GM19328 (cell line): ENCODE data around the gene ATP2B1.
A peak's percentile ranks its signal among the peaks of the same experiment; 100 is the strongest.
"Not testable (repeated sequence)": the region's sequence is repeated elsewhere in the genome, so short reads cannot be mapped to it uniquely, and the experiment has no call there.

Experiments
- ATAC-seq: cut with Tn5 transposase; IDR thresholded peaks from one replicate; pipeline ENCODE4 v1.9.1; 2021; ENCODE audit warnings: mild to moderate bottlenecking, moderate library complexity; ENCODE audit not compliant: unreplicated experiment

ATP2B1 gene

DNA sequence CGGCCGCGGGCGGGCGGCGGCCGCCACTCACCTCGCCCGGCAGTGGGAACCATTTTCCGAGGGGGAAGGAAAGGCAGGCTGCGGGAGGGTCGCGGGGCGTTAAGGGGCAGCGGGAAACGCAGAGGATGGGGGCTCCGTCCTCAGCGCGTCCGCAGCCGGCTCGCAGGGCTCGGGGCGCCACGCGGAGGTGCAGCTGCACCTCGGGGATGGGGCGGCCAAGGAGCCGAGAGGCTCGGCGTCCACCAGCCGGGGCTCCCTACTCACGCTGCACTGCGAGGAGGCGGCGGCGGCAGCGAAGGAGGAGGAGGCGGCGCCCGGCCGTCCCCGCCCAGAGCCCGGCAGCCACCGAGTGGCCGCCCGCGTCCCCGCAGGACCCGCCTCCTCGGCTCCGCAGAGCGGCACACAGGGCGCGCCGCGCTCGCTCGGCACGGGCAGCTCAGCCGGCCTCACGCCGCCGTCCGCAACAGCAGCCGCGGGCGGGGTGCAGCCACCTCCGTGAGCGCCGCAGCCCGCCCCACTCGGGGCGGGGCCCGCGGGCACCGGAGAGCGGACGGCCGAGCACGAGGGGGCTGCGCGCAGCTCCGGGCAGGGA is at the start of gene ATP2B1:
Gene ATP2B1 (minus strand): TSS at position 274 of the 592 bp plus-strand sequence. CDS start 52,952 bp downstream, outside the sequence.
- peak; percentile 53 for ATAC-seq

DNA sequence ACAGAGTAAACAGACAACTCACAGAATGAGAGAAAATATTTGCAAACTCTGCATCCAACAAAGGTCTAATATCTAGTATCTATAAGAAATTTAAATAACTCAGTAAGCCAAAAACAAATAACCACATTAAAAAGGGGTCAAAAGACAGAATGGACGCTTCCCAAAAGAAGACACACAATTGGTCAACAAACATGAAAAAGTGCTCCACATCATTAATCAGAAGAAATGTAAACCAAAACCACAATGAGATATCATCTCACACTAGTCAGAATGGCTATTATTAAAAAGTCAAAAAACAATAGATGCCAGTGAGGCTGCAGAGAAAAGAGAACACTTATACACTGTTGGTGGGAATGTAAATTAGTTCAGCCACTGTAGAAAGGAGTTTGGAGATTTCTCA is 49.3 kb upstream of the ATP2B1 start:
- ATAC-seq: not testable (repeated sequence)

DNA sequence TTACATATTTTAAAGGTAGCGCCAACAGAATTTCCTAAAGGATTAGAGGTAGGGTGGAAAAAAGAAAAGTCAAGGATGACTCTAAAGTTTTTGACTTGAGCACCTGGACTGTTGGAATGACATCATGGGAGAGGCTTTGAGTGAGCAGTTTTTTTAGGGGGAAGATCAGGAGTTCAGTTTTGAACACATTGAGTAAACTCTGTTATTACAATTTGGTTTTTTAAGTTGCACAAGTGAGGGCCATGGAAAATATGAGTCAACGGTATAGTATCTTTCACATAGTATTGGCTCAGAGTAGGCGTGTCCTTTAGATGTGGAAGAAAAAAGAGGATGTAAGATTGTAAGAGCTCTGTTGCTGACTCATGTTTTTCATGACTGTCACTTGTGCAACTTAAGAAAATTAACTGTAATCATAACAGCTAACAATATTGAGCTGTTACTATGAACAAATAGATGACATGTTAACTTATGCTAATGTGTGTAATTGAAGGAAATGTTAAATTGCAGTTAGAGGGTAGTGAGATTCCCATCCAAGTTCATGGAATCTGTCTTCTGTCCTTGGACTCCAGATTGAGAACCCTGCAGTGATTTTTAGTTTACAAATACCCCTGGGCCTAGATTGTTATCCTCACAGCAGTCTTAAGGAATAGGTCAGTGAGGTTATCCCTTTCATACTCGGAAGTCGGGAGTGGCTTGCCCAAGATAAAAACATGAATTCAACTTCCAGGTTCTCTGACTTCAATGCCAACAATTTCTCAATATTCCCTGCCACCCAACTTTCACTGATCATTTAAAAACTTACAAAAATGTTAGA is 48.2 kb upstream of the ATP2B1 start:
- ATAC-seq: peak; percentile 86

DNA sequence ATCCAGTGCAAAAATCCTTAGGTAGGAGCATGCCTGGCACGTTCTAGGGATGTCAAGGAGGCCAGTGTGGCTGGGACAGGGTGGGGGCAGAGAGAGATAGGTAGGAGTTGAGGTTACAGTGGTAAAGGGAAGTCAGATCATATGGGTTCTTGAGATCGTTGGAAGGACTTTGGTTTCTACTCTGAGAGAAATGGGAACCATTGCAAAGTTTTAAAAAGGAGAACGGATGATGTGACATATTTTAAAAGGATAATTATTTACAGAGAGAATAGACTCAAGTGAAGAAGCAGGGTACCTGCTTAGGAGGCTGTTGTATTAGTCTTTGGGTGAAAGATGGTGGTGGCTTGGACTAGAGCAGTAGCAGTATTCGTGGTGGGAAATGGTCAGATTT is 47.6 kb upstream of the ATP2B1 start:
- peak; percentile 1 for ATAC-seq

- no peak for ATAC-seq
These were observed 45.4 kb upstream of the ATP2B1 start for GRCh38 chr12:89753997-89754396.

DNA sequence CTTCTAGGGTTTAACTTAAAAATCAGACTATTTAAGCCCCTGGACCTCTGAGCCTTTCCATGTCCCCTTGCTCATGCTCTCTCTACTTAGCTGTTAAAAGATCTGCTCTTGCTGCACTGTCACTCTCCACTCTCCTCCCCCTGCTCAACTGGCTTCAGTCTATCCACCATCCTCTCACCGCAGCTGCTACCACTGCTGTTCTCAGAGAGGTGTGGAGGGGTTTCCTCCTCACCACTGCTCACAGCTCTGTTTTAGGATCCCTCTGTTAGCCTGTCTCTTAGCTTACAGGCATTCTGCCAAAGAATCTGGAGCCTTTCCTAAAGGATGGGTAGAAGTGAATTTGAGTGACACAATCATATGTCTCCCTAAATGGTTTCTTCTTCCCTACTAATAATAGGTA is 43.7 kb upstream of the ATP2B1 start:
- peak; percentile 54 for ATAC-seq

DNA sequence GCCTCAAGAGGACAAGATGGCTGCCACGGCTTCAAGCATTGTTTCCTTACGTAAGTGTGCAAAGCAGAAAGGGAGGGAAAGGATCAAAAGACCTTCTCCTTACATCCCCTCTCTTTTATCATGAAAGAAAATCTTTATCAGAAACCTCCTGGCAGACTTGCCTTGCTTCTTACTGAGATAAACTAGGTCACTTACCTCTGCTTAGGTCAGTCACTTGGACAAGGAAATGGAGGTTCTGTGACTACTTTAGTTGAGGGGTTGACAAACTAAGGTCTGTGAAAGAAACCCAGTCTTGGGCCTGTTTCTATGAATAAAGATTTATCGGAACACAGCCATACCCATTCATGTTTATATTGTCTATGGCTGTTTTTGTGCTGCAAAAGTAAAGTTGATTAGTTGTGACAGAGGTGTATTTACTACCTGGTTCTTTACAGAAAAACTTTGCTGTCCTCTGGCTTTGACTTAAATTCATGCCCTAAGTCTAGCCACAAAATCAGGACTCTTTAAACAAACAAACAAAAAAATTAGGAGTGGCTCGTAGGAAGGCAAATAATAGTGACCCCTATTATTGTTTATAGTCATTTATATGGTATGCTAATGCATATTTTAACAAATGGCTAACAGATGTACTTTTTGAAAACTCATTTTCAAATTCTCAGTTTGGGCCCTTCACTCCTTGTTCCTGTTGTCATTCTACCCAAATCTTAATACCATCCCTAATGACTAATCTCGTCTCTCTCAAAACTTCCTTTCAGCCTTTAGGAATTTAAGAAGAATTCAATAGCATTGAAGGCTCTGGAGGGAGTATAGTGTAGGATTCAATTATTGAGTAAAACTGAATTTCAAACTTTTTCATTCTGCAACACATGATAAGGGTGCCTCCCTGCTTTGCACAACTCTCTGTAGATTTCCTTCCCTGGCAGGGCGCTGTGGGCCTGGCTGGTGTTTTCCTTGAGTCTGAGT is 42.0 kb upstream of the ATP2B1 start:
- no peak for ATAC-seq

- no peak for ATAC-seq
These were observed 40.2 kb upstream of the ATP2B1 start for GRCh38 chr12:89748791-89749190.

DNA sequence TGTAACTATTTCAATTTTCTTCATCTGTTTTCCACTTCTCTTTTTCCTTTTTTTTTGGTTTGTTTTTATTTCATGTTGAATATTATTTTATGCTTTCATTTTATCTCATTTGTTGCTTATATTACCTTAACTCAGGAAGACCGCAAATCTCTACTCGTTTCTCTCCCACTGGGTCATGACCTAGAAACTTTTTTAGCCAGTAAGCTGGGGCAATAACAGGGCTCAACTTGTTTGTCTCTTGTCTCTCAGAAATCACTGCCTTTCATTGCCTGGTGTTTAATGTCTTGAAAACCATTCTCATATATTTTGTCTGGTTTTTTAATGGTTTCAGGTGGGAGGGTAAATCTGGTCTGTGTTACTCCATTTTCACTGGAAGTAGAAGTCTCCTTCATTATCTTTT is 36.6 kb upstream of the ATP2B1 start:
- no peak for ATAC-seq

DNA sequence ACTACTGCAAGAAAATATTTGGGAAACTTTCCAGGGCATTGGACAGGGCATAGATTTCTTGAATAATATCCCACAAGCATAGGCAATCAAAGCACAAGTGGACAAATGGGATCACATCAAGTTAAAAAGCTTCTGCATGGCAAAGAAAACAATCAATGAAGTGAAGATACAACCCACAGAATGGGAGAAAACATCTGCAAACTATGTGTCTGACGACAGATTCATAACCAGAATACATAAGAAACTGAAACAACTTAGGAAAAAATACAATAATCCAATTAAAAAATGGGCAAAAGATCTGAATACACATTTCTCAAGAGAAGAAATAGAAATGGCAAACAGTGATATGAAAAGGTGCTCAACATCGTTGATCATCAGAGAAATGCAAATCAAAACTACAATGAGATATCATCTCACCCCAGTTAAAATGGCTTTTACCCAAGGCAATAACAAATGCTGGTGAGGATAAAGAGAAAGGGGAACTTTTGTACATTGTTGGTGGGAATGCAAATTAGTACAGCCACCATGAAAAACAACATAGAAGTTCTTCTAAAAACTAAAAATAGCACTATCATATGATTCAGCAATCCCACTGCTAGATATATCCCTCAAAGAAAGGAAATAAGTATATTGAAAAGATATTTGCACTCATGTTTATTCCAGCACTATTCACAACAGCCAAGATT is 33.8 kb upstream of the ATP2B1 start:
- ATAC-seq: no peak

DNA sequence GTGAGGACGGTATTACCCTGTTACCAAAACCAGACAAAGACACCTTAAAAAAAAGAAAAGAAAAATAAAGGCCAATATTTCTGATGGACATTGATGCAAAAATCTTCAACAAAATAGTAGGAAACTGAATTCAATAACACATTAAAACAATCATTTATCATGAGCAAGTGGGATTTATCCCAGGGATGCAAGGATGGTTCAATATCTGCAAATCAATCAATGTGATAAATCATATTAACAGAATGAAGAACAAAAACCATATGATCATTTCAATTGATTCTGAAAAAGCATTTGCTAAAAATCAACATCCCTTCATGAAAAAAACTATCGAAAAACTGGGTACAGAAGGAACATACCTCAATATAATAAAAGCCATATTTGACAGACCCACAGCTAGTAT is 32.3 kb upstream of the ATP2B1 start:
- ATAC-seq: no peak

GRCh38 chr12:89736995-89737394 is 28.4 kb upstream of the ATP2B1 start:
- no peak for ATAC-seq

DNA sequence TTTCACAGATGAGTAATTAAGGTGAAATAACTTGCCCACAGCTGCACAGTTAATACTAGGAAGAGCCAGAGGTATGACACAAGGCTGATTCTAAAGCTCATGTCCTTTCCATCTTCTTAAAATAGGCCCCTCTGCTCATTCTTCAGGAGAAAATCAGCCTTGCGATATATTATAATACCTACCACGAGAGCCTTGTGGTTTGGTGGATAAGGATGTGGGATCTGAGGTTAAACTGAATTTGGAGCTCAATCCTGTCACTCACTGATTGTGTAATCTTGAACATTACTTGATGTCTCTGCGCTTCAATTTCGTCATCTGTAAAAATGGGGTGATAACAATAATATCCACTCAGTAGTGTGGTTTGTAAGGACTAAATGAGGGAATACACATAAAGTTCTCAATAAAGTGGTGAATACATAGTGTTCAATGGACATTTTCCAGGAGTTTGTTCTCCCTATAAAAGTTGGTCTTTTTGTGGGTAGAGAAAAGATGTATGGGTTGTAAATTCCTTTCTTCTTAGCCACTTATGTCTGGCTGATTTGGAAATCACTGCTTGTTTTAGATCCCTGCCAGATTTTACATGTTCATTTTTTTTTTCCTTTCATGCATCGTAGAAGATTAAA is 25.1 kb upstream of the ATP2B1 start:
- ATAC-seq: no peak

- ATAC-seq: no peak
These were observed 23.9 kb upstream of the ATP2B1 start for GRCh38 chr12:89732522-89732921.

DNA sequence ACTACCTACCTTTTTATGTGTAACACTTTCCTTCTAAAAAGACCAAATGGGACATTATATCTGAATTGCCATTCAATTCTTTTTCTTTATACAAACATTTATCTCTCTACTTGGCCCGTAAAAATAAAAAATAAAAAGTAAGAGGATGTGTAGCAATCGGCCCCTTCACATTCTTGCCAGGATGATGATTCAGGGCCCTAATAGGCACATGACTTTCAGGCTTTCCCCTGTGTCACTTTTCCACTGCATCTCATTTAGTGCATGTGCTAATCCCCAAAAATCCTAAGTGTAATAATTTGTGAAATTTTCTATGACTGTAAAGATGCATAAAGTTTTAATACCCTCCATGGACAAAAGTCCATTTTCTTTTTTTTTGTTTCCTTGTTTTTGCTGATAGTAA is 23.0 kb upstream of the ATP2B1 start:
- ATAC-seq: no peak

DNA sequence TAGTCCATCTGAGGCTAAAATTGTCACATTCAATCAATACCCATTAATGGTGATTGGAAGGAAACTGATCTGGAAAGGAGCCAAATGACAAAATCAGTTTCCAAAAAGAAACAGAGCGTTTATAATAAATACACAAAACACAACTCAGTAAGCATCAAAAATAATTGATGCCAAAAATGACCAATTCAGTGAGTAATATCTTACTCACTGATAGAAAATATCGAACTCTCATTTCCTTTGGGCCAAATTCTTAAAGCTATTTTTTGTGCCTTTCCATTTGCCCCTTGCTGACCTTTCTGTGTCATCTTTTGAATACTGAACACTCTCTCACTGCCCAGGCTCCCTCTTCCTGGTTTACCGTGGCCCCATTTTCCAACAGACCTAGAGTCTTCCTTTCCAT is 22.5 kb upstream of the ATP2B1 start:
- no peak for ATAC-seq

DNA sequence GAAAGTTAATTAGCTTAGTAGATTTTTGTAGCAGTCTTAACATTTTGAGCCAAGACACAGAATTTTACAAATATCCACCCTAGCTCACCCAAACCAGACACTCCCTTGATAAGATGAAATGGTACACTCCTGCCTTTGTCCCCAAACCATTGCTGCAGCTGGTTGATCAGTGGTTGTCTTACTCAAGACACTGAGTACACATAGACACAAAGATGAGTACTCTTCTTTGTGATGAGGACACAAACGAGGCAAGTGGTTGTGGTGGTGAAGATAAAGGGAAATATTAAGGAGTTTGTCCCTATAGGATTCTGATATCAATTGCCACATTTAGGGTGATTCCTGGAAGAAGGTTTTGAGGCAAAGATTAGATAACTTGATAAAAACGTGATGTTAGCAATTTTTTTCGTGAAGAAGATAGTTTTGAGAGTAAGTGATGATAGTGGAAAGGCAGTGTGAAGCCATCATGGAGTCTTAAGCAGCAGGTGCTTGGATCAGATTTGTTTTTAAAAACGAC is 21.4 kb upstream of the ATP2B1 start:
- no peak for ATAC-seq

DNA sequence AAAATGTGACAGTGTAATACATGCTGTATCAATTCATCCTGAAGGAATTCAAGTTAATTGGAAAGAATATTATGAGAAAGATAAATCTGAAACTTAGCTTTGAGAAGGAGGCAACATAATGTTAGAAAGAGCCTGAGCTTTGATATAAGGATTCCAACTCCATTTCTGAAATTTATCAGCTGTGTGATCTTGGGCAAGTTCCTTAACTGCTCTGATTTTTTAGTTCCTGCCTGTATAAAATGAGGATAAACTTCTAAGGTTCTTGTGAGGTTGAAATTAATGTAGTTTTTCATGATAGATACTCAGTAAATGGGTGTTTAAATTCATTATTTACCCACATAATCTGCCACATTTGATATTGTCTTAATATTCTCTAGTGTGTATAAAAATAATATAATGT is 14.6 kb upstream of the ATP2B1 start:
- ATAC-seq: no peak

DNA sequence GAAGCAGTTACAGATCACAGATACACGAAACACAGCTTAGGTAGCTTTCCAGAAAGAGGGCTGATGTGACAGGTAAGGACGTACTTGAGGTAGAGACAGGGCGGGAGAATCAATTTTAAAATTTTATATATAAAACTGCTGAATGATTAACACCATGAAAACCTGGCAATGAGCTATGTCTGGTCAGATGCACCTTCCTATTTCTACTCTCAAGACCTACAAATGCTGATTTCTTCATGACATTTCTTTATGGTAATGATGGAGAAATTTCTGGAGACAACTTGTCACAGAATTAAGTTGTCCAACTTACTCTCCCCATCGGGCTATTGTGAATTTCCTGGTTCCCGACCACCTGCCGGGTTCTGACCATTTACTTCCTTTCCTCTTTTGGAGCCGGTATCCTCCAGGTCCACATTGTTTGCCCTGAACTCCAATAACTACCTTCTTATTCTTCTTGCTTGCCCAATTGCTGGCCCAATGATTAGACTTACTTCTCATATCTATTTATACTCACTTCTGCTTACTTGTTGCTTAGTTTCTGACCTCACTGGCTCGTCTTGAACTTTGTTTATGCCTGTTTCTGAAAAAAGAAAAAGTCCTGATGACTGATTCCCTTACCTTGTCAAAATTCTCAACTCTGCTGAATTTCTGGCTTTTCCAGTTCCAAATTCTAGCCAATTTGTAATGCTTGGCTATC is 12.8 kb upstream of the ATP2B1 start:
- peak; percentile 98 for ATAC-seq
